Activated CD4-positive, CD25-positive, alpha-beta regulatory T cell treated with anti-CD3 and anti-CD28 coated beads, Interleukin-2, amount 50 U/mL, for 16 hours (primary cell): ENCODE measurements around the gene SLCO6A1.
"Not testable (repeated sequence)": the region's sequence is repeated elsewhere in the genome, so short reads cannot be mapped to it uniquely, and the experiment has no call there.

Source experiments
- DNase-seq: peaks from one replicate; pipeline ENCODE4 v3.0.0-alpha.2; 2020; ENCODE audit warnings: low read depth, low spot score

SLCO6A1 gene, protein sequence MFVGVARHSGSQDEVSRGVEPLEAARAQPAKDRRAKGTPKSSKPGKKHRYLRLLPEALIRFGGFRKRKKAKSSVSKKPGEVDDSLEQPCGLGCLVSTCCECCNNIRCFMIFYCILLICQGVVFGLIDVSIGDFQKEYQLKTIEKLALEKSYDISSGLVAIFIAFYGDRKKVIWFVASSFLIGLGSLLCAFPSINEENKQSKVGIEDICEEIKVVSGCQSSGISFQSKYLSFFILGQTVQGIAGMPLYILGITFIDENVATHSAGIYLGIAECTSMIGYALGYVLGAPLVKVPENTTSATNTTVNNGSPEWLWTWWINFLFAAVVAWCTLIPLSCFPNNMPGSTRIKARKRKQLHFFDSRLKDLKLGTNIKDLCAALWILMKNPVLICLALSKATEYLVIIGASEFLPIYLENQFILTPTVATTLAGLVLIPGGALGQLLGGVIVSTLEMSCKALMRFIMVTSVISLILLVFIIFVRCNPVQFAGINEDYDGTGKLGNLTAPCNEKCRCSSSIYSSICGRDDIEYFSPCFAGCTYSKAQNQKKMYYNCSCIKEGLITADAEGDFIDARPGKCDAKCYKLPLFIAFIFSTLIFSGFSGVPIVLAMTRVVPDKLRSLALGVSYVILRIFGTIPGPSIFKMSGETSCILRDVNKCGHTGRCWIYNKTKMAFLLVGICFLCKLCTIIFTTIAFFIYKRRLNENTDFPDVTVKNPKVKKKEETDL

DNA sequence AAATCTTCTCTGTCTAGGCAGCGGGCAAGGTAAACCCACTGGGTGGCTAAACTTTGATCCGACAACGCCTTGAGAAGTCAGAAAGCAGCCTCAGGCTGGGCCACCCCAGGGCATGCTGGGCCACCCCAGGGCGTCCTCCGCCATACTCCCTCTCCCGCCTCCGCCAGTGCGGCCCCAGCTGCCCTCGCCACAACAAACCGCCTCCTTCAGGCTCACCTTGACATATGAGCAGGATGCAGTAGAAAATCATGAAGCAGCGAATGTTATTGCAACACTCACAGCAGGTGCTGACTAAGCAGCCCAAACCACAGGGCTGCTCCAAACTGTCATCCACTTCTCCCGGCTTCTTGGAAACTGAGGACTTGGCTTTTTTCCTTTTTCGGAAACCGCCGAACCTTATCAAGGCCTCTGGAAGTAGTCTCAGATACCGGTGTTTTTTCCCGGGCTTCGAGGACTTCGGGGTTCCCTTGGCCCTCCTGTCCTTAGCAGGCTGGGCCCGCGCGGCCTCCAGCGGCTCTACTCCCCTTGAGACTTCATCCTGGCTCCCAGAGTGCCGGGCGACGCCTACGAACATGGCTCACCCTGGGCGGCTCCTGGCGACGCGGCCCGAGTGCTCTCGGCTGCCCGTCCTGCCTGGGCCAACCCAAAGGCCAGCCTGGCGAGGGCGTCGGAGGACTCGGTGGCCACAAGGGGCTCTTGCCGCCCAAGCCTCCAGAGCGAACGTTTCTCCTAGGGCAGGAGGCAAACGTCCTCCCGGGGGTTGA is at the start of gene SLCO6A1:
TSS of gene SLCO6A1 (minus strand) at position 731 of the 764 bp plus-strand sequence. CDS start at position 574, 157 bp downstream.
- no peak for DNase-seq

DNA sequence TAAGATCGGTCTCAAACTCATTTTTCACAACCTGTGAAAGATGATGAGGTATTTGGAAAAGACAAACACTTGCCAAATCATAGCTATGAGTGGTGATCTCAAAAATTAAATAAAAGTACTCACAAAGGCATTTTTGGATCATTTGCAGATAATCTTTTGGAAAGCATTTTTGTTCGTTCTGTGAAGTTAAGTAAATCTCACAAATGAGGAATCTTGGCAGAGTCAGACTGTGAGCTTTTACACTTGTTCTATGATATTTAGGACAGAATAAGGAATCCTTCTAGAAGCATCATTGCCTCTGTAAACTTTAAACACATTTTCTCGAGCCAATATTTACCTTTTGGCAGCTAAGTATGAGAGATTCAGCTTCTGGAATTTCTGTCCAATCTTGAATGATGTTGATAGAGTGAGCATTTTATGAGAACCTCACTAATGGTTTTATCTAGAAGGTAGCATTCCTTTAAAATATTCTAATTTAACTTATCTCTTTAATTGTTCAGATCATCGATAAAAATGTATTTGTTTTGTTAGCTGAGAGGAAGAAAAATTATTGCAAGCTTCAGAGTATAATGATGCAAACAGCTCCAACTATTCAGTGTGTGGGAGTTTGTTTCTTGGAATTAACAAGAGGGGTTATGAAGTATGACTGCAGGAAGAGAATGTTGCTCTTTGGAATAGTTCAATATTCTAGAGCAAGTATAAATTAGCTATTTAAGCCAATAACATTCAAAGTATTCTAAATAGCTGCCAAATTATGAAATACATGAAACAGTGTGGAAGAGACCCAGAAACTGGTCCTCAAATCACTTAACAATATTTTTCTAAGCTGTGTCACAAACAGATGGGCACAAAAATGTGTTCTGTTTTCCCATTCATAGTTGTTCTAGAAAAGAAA is 48.6 kb upstream of the SLCO6A1 start:
- no peak for DNase-seq

DNA sequence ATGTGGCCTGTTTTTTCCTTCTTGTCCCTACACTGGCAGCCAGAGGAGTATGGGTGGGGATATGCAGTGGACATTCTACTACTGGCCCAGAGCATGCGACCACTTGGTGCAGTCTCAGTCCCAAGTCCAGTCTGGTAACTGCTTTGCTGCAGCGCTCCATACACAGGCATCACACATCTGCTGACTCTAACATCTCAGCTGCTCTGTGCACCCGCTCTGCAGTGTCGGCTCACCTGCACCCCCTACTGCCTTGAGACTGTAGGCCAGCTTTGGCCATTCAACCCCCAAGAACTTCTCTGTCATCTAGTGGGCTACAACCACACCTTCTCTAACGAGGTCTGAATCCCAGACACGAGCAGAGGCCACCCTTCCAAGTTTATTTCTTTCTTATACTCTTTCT is 46.4 kb upstream of the SLCO6A1 start:
- DNase-seq: no peak

DNA sequence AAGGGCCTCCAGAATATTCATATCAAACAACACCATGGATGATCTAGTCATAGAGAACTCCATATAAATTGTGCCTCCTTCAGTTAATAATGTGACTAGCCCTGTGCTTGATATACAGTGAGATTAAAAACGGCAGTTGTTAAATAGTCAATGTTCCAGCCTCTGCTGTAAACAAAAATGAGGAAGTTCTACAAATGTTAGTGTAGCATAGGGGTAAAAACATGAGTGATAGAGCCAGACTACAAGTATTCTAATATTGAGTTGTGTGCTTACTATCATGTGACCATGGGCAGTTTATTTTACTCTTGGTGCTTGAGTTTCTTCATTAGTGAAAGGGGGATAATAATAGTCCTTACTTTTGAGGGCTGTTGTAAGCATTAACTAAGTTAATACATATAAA is 43.3 kb upstream of the SLCO6A1 start:
- no peak for DNase-seq

DNA sequence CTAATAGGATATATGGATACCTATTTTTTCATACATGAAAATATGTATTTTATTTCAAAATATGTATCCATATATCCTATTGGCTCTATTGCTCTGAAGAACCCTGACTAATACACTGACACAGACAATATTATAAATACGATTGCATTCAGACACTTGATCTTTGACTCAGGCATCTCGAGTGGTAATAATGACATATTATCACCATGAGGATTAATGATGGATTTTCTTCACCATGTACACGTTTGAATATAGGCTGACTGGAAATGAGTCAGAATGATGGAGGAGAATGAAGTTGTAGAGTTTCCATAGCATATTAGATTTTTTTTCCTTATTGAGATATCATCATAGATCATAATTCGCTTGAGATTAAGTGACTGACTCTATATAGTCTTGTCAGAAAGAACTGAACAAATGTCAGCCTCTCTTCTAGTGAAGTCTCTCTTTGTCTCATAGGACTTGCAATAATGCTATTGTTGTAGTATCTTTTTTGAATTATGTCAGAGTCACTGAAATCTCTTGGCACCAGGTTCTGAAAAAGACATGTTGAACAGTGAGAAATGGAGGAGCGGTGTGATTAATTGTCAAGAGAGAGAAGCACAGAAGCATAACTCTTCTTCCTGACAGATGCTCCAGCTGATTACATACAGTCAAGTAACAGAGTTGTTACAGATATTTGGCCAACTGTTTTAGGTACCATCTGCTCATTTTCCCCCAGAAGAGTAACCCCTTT is 41.4 kb upstream of the SLCO6A1 start:
- DNase-seq: no peak

DNA sequence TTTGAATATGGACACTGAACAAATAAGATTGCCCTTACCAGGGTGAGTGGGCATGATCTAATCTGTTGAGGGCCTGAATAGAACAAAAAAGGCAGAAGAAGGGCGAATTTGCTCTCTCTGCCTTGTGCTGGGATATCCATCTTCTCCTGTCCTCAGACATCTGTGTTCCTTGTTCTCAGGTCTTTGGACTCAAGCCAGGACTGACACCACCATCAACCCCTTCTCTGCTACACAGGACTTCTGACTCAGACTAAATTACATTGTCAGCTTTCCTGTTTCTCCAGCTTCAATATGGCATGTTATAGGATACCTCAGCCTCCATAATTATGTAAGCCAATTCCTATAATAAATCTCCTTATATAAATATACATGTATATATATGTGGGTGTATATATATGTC is 40.8 kb upstream of the SLCO6A1 start:
- no peak for DNase-seq

DNA sequence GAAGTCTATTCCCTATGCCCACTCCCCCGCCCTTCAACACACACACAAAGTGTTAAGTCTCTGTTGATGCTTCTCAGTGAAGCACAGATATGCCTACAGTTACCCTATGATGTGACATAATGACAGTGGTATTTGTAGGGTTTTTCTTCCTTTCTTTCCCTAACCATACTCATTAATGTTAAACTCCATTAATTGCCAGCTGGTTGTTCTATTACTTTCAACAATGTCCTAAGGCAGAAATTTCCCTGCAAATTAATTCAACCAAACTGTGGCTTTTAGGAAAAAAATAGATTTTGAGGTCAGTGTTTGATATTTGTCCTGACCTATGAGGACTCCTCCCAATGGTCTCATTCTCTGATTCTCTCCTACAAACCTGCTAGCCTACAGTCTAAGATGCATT is 38.2 kb upstream of the SLCO6A1 start:
- no peak for DNase-seq

DNA sequence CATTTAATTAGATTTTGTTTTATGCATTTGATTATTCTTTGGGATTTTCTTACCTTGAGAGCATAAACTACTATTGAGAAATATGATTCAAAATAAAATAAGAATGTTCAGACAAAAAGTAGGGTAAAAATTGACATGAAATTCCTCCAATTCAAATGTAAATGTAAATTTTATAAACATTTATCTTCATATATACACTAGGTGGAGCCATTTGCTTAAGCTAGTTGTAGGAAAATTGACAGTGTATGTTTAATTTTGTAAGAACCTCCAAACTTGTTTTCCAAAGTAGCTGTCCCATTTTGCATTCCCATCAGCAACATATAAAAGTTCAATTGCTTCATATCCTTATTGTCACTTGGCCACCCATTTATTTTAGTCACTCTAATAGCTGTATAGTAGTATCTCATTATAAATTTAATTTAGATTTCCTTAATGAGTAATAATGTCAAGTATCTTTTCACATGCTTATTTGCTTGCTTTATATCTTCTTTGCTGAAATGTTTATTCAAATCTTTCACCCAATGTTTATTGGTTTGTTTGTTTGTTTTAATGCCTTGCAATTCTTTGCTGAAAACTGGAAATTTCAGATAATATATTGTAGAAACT is 37.6 kb upstream of the SLCO6A1 start:
- no peak for DNase-seq

DNA sequence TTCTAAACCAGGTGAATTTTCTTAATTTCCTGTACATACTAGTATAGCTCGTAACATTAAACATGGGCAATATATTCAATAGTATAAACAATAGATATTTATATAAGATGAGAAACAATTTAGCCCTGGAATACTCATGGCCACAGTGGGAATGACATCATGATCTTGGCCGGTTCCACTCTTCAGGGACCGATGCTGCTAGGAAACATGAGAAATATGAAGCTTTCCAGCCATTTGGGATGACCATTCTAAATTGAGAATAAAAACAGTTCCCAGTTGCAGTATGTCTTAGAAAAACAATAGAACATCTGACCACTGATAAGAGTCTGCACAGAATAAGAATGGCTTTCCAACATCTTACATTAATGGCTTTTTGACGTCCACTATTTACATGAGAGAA is 33.3 kb upstream of the SLCO6A1 start:
- DNase-seq: no peak

DNA sequence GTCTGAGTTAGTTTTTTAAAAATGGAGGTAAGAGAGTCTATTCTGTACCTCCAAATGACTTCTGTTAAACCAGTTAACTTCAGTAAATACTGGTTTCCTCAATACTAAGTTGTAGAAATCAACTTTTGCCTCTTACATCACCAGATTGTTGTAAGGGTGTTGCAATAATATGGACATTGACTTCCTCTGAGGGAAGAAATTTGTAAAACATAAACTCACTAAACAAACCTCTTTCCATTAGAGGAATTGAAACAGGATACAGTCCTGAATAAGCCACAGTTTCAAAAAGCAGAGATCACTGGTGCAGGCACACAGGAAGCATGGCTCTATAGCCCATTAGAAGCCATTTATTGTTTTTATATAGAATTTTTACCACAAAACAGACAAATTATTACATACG is 32.7 kb upstream of the SLCO6A1 start:
- no peak for DNase-seq

DNA sequence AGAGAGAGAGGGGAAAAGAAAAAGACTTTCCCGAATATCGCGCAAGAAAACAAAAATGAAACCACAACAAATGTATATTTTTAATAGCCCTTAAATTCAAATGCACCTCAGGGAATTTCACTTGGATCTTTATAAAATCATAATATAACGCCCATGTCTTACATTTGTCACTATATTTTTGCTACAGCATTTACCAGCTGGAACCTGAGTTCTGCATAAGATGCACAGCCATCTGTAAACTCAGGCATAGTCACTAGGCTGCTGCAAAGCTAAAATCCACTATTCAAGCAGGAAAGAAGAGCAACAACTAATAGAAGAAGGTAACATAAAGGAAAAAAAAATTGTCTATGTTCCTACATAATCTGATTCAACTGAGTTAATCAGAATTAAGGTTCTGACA is 30.6 kb upstream of the SLCO6A1 start:
- DNase-seq: no peak

DNA sequence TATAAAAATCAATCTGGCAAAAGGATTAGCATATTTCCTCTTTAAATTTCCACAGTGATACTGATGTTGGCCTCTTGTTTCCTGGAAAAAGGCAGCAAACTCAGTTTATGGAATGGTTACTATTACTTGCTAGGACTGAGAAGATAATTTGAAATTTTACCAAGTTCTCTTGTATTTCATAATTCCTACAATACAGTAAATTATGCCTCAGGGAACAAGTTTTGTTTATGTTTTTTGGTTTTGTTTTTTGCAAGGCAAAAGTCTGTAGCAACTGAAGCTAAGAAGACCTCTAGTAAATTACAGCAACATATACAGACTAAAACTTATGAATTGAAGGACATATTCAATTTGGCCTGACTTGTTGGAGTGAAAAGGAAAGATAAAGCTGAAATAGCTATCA is 30.2 kb upstream of the SLCO6A1 start:
- DNase-seq: no peak

DNA sequence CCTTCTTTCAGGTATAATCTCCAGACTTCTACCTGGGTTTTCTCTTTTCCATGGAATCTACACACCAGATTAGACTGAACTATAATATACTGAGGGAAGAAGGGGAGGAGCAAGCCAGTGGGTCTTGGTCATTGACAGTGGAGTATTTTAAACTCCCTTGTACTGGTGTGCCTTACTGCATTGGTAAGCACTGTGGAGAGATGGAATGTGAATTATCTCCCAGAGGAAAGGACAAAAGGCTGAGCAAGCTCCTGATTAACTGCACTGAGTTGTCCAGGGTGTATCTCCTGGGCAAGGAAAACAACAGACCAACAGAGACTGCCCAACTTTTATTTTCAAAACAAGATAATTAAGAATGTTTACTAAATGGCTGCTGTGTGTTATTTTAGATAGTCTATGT is 29.8 kb upstream of the SLCO6A1 start:
- DNase-seq: no peak

DNA sequence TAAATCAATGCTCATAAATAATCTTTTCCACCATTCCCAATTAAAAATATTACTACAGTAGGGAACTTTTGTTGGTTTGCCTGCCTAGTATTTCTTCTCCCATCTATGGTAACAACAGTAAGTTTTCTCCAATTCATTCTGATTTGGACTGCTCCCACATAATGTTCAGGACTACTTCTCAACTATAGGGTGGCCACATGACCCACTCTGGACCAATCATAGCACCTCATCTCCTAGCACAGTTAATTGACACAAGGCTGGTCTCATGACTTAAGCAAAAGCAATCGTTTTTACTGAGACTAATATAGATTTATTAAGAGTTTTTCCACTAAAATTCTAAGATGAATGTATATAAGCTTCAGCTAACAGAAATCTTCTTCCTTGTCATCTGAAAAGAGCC is 28.7 kb upstream of the SLCO6A1 start:
- DNase-seq: no peak

DNA sequence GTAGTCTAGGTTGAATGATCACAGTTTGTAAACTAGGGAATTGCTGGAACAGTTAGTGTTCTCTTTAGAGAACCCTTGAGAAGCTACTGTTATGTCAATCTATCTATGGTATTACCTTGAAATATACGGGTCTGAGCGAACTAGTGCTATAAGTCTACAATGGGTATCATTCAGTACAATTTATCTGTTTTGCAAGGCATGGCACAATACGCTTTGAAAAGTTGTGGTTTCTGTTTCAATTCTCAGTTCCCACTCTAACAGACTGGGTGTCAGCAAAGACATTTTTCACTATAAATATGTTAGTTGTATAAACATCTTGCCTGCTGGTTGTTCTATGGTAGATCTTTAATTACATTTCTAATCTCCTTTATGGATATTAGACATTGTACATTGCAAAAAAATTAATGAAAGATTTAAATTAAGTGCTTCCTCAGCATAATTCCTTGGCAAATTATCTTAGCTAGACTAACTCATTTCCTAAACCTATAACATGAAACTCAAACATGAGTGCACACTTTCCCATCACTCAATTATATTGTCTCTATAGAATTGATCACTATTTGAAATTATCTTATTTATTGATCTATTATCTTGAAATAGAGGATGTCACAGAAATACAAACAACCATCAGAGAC is 24.9 kb upstream of the SLCO6A1 start:
- no peak for DNase-seq

DNA sequence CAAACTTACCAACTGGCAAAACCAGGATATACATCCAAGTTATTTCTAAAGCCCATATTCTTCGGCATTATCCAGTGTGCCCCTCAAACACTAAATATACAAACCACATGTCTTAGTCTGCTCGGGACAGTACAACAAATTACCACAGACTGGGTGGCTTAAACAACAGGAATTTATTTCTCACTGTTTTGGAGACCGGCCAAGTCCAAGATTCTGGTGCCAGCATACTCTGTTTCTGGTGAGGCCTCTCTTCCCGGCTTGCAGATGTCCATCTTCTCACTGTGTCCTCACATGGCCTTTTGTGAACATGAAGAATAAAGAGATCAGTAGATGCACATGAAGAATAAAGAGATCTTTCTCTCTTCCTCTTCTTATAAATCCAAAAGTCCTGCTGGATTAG is 12.9 kb upstream of the SLCO6A1 start:
- DNase-seq: no peak

DNA sequence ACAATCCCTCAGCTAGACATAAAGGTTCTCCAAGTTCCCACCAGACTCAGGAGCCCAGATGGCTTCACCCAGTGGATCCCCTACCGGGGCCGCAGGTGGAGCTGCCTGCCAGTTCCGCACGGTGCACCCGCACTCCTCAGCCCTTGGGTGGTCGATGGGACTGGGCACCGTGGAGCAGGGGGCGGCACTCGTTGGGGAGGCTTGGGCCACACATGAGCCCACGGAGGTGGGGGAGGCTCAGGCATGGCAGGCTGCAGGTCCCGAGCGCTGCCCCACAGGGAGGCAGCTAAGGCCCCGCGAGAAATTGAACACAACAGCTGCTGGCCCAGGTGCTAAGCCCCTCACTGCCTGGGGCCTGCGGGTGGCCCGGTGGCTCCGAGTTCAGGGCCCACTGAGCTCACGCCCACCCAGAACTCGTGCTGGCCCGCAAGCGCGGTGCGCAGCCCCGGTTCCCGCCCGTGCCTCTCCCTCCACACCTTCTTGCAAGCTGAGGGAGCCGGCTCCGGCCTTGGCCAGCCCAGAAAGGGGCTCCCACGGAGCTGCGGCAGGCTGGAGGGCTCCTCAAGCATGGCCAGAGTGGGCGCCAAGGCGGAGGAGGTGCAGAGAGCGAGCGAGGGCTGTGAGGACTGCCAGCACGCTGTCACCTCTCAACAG is 7.4 kb downstream of the SLCO6A1 start:
- DNase-seq: not testable (repeated sequence)

DNA sequence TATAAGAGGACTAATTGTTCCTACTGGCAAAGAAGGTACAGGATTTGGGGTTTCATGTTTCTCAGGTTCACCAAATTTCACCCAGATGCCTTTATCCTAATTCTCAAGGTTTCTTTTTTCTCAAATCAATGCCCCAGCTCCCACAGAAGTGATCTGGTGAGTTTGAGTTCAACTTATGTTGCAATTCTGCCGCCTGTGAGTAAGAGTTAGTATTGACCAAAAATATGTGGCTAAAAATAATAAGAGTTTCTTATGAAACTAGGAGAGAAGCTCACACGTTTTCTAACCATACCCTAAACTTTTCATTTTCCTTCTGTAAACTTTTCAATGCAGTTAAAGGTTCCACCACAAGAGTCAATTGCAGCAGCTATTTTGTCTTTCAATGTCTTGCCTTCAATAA is 15.1 kb downstream of the SLCO6A1 start:
- DNase-seq: no peak

DNA sequence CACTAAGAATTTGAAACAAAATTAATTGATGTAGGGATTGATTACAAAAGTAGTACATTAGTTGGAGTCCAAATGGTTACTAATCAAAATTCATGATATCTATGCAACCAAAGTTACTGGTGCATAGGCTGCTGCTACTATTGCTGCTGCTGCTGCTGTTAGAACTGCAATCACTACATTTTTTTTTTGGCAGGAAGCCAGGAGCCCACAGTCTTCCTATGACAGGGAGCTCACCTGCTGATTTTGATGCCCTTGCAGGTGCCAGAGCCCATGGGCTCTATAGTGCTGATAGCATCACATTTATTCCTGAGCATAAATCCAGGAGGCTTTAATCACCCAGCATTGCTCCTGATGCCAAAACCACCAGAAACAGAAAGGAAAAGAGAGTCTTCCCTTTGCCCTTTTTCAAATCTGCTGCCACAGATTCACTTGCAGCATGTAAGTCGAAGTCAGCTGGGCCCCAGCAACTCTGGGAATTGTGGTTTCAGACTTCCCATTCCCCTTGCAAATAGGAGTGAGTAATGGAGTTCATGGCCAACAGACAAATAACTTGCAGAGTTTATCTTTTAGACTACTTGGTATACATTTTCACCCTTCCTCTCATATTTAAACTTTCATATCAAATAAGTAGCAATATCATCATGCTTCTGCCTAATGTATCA is 17.6 kb downstream of the SLCO6A1 start:
- no peak for DNase-seq
